AG08395 (cell line): ENCODE results near the gene VSIG2.
"Not testable (repeated sequence)": the region's sequence is repeated elsewhere in the genome, so short reads cannot be mapped to it uniquely, and the experiment has no call there.

Experiments used
- DNase-seq: peaks from one replicate; pipeline ENCODE4 v3.0.0; 2012; ENCODE audit warnings: mixed read lengths, low spot score

VSIG2 gene, protein sequence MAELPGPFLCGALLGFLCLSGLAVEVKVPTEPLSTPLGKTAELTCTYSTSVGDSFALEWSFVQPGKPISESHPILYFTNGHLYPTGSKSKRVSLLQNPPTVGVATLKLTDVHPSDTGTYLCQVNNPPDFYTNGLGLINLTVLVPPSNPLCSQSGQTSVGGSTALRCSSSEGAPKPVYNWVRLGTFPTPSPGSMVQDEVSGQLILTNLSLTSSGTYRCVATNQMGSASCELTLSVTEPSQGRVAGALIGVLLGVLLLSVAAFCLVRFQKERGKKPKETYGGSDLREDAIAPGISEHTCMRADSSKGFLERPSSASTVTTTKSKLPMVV

DNA sequence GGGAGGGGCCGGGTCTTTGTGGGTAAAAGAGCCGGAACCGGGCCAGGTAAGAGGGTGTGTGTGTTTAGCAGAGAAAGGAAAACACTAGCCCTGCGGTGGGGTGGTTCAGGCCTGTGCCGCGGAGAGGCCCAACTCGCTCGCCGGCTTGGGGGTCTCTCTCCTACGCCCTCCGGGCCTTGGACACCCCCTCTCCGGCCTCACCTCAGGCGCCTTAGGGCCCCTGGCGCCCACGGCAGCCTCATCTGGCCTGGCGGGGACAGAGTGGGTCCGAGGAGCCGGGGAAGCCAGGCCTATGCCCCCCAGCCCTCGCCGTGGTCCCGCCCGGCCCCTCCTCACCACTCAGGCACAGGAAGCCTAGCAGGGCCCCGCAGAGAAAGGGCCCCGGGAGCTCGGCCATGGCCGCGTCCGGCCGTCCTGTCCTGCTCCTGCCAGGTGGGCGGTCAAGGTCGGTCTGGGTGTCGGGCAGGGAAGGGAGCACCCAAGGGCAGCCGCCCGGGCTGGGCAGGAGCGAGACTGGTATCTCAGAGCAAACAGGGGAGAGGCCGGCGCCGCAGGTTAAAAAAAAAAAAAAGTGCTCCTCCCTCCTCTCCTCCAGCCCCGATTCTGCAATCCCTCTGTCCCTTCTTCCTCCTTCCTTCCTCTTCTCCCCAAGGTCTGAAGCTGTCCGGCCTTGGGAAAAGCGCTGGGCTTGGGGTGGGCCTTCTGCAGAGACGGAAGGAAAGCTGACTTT, at the start of gene VSIG2:
Gene VSIG2 (minus strand): TSS at position 515 of the 730 bp plus-strand sequence. CDS start 118 bp downstream, at position 397.
- DNase-seq = no peak

GRCh38 chr11:124801014-124801413, 49.0 kb upstream of the VSIG2 start:
- peak; percentile 15 for DNase-seq

DNA sequence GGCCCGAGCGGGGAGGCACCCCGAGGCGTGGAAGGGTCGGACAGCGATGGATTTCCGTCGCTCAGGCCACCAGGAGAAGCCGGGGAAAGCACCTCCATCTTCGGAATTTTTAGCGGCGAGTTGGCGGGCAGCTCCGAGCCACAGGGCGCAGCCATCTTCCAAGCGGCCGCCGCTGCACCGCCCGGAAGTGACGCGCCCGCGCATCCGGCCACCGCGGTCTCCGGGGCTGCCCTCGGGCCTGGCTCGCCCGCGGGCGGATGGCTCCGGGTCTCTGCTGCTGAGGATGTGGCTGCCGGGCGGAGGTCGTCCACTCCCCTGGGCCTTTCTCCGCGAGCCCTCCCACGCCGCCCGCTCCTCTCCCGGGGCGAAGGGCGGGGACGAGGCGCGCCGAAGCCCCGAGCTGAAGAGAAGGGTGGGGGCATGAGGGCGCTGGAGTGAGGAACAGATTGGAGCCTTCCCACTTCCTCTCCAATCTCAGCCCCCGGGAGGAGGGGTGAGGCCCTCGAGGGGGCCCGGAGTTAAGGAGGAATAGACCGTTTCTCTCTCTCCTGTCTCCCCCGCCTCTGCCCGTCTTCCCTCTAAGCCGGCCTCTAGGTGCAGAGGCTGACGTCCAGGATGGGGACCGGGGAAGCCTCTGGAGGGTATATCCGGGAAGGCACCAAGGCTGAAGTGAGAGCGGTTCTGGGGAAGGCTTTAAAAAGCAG, 48.3 kb upstream of the VSIG2 start, which contains the start of gene MSANTD2:
Gene MSANTD2 (minus strand): TSS at position 181 of the 704 bp plus-strand sequence. CDS start 26 bp downstream, at position 155.
- peak; percentile 78 for DNase-seq

DNA sequence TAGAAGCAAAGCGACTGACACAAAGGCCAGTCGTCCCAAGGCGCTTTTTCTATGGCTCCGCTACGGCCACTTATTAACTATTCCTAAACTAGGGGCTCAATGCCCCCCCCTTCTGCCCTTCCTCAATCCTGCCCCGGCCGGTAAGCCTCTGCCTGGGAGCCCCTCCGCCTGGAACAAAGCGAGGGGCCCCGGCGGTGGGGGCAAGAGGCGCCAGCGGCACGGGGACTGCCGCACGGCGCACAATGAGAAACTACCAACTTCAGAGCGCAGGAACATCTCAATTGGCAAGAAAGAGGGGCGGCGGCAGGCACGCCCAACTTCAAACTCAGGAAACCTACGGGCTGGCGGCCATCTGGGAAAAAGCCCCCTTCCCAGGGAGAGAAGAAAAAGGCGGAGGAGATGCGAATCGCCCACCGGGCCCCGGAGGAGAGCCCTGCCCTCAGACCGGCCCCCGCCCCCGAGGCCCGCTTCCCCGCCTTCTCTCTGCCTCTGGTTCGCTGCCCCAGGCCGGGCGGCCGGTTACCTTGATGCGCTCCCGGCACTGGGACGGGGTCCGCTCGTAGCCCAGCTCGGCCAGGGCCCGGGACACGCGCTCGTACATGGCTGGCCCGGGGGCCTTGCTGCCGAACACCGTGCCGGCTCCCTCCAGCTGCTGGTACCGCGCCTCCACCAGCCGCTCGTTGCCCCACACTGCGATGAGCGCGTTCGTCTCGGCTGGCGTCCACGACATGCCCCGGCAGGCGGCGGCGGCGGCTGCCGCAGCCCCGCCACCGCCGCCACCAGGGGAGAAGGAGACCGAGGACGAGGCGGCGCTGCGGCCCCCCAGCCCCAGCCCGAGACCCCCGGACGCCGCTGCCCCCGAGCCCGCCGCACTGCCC, 47.5 kb upstream of the VSIG2 start:
- peak; percentile 14 for DNase-seq

GRCh38 chr11:124798991-124799347, 46.9 kb upstream of the VSIG2 start:
- DNase-seq = peak; percentile 57

GRCh38 chr11:124796312-124796711, 44.3 kb upstream of the VSIG2 start:
- no peak for DNase-seq

- peak; percentile 55 for DNase-seq
These were observed 41.6 kb upstream of the VSIG2 start for GRCh38 chr11:124793466-124794278.

DNA sequence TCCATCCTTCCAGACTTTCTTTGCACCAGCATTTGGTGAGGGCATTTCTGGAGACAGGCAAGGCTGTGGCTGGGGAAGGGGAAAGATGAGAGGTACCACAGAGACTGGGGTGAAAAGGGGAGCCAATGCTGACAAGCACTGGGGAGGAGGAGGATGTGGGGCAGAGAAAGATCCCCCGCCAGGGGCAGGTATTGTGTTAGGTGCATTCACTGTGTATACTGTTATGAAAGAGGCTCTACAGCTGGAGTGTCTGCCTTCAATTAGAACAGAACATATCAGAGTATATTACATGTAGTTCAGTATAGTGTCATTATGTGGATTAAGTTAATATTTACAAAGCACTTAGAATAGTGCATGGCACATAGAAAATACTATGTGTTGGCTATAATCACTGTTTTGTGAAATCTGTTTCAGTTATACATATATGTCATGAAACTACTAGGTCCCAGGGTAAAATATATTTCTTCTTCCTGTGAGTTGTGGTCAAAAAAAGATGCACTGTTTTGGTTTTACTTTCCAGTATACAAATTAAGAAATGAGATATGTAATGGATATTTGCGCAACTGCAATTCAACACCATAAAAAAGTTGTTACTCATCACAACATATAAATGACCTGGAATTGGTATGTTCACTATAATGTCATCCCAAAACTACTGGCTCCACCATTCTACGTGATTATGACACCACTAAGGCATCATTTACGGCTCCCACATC, 39.7 kb upstream of the VSIG2 start:
- no peak for DNase-seq

GRCh38 chr11:124788521-124788920, 36.5 kb upstream of the VSIG2 start:
- DNase-seq = peak; percentile 27

DNA sequence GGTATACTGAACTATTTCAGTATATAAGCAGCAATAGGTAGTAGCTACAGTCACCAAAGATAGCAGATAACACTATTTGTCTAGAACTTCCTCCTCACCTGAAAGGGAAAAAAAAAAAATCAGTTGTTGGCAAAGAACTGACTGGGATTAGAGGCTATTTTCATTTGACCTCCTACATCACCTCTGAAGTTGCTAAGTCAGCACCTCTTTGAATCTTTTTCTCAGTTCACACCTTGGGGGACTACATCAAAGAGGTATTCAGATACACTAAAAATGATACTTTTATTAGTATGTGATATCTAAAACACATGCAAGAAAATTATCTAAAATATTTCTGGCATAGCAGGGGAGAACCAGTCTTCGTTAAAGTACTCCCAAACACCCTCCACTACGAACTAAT, 32.0 kb upstream of the VSIG2 start:
- no peak for DNase-seq

GRCh38 chr11:124783002-124783401, 30.9 kb upstream of the VSIG2 start:
- no peak for DNase-seq

GRCh38 chr11:124779568-124779967, 27.5 kb upstream of the VSIG2 start:
- no peak for DNase-seq

- DNase-seq = no peak
These were observed 26.2 kb upstream of the VSIG2 start for GRCh38 chr11:124778281-124778680.

- DNase-seq = no peak
These were observed 25.0 kb upstream of the VSIG2 start for GRCh38 chr11:124776865-124777645.

DNA sequence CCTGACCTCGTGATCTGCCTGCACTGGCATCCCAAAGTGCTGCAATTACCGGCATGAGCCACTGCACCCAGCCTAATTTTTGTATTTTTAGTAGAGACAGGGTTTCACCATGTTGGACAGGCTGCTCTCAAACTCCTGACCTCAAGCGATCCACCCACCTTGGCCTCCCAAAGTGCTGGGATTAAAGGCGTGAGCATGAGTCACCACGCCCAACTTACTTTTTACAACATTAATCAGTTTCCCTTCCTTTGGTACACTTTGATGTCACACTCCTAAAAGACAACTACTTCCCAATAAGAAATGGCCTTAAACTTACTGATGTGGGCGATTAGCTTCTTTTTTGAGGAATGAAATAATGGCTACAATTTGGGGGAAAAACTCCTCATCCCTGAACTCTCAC, 18.9 kb upstream of the VSIG2 start:
- DNase-seq = not testable (repeated sequence)

- DNase-seq = no peak
These were observed 18.0 kb upstream of the VSIG2 start for GRCh38 chr11:124769806-124770774.

DNA sequence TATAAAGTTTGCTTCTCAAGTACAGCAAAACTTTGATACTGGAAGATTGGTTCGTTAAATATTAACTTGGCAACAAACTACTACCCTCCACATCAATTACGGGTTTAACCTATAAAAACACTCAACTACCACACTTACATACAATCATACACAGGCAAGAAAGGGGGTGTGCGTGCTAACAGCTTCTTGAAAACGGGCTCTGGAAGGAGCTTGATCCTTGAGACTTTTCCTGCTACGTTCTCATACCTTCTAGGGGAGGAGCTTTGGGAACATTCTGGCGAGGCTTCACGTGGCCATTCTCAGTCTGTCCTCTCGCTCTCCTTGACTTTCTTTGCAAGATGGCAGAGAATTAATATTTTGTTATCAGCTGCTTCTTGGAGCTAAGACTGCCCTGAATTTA, 16.9 kb upstream of the VSIG2 start:
- no peak for DNase-seq

DNA sequence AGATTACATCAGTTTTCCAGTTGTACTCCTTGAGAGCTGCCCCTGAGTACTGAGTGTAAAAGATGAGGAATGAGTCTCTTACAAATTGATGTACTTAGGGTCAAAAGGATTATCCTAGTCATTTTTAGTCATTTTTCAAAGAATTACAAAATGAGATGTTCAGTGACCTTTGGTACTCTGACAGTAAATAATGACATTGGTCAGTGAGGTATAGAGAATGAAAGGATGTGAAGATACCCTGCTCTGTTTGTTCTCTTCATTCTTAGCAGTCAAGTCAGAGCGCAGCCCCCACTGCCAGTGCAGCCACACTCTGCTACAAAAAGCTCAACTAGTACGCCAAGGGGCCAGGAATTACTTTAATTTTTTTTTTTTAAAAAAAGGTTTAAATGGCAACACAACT, 14.1 kb upstream of the VSIG2 start:
- DNase-seq = no peak
